Upper lobe of right lung (tissue), 1 donor: ENCODE measurements around the gene TMEM88. TPM values are rescaled to one million over a fixed set of nuclear protein-coding genes. Genes with fewer than 3 reads are reported as not detected.

Experiments
- ATAC-seq: fragments of 200-7000 bp; cut with Tn5 transposase; one replicate; pipeline ENCODE4 v1.9.1; 2020; ENCODE audit warnings: mild to moderate bottlenecking, moderate library complexity
- DNase-seq: peaks from one replicate; pipeline ENCODE4 v3.0.0-alpha.2; 2020
- H3K27ac ChIP-seq: fragments of 200-600 bp; one replicate; pipeline ENCODE4 v1.8.0; 2022
- H3K27me3 ChIP-seq: fragments of 200-600 bp; one replicate; pipeline ENCODE4 v1.8.0; 2022; ENCODE audit warnings: mild to moderate bottlenecking
- H3K36me3 ChIP-seq: fragments of 200-600 bp; one replicate; pipeline ENCODE4 v1.8.0; 2022
- H3K4me1 ChIP-seq: fragments of 200-600 bp; one replicate; pipeline ENCODE4 v1.8.0; 2022
- H3K4me3 ChIP-seq: fragments of 200-600 bp; one replicate; pipeline ENCODE4 v1.8.0; 2022; ENCODE audit warnings: mild to moderate bottlenecking
- H3K9me3 ChIP-seq: fragments of 200-600 bp; one replicate; pipeline ENCODE4 v1.8.0; 2022
- CTCF ChIP-seq: fragments of 200-600 bp; IDR thresholded peaks from one replicate; pipeline ENCODE4 v1.8.0; 2022; ENCODE audit warnings: antibody characterized with exemption
- intact Hi-C: fragments of 100-400 bp; cut with DNase I; formaldehyde crosslinking; loops from one replicate; pipeline ENCODE4 v1.11.0; 2022
- total RNA-seq: library from RNA; stranded (reverse); fragmentation: NEBNext Ultra II Directional; extraction: Animal tissue kit (Norgen Biotek cat#: 25700); gene quantifications from one replicate; pipeline ENCODE4 v1.2.1, GENCODE V29; 2021
- donor health status: DM: no; HTN: yes; CAD: no; lungs with severe emphysema.

The TMEM88 gene
- total RNA-seq, 1 donor from 2014 or later: 10.7 TPM

- no peaks in the 10 kb centered on the region for H3K4me1 ChIP-seq
- H3K36me3 ChIP-seq: no peaks in the 10 kb centered on the region
- H3K9me3 ChIP-seq: no peaks in the 10 kb centered on the region
- H3K4me3 ChIP-seq: no peak overlapping the region
- no peak overlapping the region for H3K27ac ChIP-seq
- intact Hi-C loops: no loop called here
- H3K27me3 ChIP-seq: no peaks in the 10 kb centered on the region
- ATAC-seq: no peak
- no peak for TF ChIP-seq CTCF
- no peak for DNase-seq
These were observed 39.9 kb upstream of the TMEM88 start for GRCh38 chr17:7814969-7815368.

- Histone ChIP-seq H3K9me3 (no peaks in the 10 kb centered on the region), H3K36me3 (no peaks in the 10 kb centered on the region), H3K27ac (no peak overlapping the region), H3K27me3 (no peaks in the 10 kb centered on the region), H3K4me1 (no peaks in the 10 kb centered on the region), H3K4me3 (no peak overlapping the region)
- DNase-seq (no peak), ATAC-seq (no peak)
- intact Hi-C loops: no loop called here
- TF ChIP-seq CTCF: no peak
These were observed 37.8 kb upstream of the TMEM88 start for GRCh38 chr17:7816926-7817642.

- Histone ChIP-seq H3K36me3 (no peaks in the 10 kb centered on the region), H3K4me3 (no peak overlapping the region), H3K27me3 (no peaks in the 10 kb centered on the region), H3K27ac (no peak overlapping the region), H3K4me1 (no peaks in the 10 kb centered on the region), H3K9me3 (no peaks in the 10 kb centered on the region)
- no peak for DNase-seq
- no peak for ATAC-seq
- intact Hi-C loops: no loop called here
- no peak for TF ChIP-seq CTCF
These were observed 37.3 kb upstream of the TMEM88 start for GRCh38 chr17:7817643-7817964.

GRCh38 chr17:7818026-7818425 is 36.8 kb upstream of the TMEM88 start:
- H3K4me1 ChIP-seq: no peaks in the 10 kb centered on the region
- H3K27ac ChIP-seq: no peak overlapping the region
- TF ChIP-seq CTCF: no peak
- ATAC-seq: no peak
- H3K36me3 ChIP-seq: no peaks in the 10 kb centered on the region
- no peak overlapping the region for H3K4me3 ChIP-seq
- no peak for DNase-seq
- H3K27me3 ChIP-seq: no peaks in the 10 kb centered on the region
- H3K9me3 ChIP-seq: no peaks in the 10 kb centered on the region
- intact Hi-C loops: no loop called here

GRCh38 chr17:7818746-7819645 is 35.9 kb upstream of the TMEM88 start:
- H3K9me3 ChIP-seq: no peaks in the 10 kb centered on the region
- no peak overlapping the region for H3K27ac ChIP-seq
- H3K4me1 ChIP-seq: no peaks in the 10 kb centered on the region
- ATAC-seq (no peak), DNase-seq (no peak)
- intact Hi-C loops: no loop called here
- no peaks in the 10 kb centered on the region for H3K27me3 ChIP-seq
- no peak for TF ChIP-seq CTCF
- H3K36me3 ChIP-seq: no peaks in the 10 kb centered on the region
- H3K4me3 ChIP-seq: no peak overlapping the region
